GM19372 (cell line): Measurements from ENCODE around the gene TGFBR3L.
A peak's percentile ranks its signal among the peaks of the same experiment; 100 is the strongest.

ENCODE experiments used
- ATAC-seq: cut with Tn5 transposase; IDR thresholded peaks from one replicate; pipeline ENCODE4 v1.9.1; 2021; ENCODE audit warnings: mild to moderate bottlenecking, low read depth, moderate library complexity; ENCODE audit not compliant: unreplicated experiment

The TGFBR3L gene

DNA sequence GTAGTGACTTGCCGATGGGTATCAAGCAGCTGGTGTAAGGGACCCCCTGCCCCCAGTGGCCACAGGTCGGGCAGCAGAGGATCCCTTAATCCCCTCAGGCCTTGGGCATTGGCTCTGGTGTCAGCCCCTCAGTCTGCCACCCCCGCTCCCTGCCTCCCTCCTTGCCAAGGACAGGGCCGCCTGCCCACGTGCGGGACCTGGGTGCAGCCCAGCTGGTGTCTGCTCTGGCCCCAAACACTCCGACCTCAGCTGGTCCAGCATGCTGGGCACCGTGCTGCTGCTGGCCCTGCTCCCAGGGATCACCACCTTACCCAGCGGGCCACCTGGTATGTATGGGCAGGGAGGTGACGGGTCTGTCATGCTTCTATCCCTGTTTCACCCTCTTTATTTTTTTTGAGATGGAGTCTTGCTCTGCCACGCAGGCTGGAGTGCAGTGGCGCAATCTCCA, at the start of gene TGFBR3L:
TGFBR3L (plus strand) TSS at position 233 of the 448 bp plus-strand sequence.
- ATAC-seq = no peak

GRCh38 chr19:7865262-7865911, 49.2 kb upstream of the TGFBR3L start:
- ATAC-seq = no peak

GRCh38 chr19:7866399-7867091, 48.1 kb upstream of the TGFBR3L start:
- ATAC-seq = no peak

- ATAC-seq = no peak
These were observed 47.4 kb upstream of the TGFBR3L start for GRCh38 chr19:7867092-7867844.

DNA sequence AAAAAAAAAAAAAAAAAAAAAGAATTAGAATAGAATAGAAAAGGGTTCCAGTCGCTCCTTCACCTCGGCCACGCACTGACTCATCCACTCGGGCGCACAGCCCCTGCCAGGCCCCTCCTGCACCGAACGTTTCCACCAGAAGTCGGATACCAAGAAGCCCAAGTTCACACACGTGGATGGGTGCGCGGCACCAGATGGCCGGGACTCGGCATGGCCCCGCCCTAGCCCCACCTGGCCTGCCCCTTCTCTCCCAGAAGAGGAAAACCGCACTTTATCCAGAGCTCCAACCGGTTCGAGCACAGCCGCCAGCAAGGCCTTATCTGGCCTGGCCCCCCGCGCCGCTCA, 46.3 kb upstream of the TGFBR3L start:
- no peak for ATAC-seq

- ATAC-seq = peak; percentile 60
These were observed 45.8 kb upstream of the TGFBR3L start for GRCh38 chr19:7868671-7869452.

GRCh38 chr19:7869453-7869909, 45.1 kb upstream of the TGFBR3L start:
- ATAC-seq = peak; percentile 45

DNA sequence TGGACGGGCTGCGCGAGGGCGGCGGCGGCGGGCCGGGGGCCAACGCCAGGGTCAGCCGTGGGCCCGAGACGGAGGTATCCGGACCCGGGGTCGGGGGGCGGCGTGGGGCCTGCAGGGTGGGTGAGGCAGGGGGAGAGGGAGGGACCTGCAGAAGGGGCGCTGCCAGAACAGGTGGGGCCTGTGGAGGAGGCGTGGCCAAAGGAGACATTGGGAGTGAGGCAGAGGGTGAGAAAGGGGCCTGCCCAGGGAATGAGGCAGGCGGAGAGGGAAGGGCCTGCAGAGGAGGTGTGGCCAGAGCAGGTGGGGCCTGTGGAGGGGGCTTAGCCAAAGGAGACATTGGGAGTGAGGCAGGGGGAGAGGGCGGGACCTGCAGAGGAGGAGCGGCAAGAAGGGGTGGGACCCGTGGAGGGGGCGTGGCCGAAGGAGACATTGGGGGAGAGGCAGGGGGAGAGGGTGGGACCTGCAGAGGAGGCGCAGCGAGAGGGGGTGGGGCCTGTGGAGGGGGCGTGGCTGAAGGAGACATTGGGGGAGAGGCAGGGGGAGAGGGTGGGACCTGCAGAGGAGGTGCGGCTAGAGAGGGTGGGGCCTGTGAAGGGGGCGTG, 44.6 kb upstream of the TGFBR3L start:
- no peak for ATAC-seq

- ATAC-seq = no peak
These were observed 43.8 kb upstream of the TGFBR3L start for GRCh38 chr19:7870571-7871436.

DNA sequence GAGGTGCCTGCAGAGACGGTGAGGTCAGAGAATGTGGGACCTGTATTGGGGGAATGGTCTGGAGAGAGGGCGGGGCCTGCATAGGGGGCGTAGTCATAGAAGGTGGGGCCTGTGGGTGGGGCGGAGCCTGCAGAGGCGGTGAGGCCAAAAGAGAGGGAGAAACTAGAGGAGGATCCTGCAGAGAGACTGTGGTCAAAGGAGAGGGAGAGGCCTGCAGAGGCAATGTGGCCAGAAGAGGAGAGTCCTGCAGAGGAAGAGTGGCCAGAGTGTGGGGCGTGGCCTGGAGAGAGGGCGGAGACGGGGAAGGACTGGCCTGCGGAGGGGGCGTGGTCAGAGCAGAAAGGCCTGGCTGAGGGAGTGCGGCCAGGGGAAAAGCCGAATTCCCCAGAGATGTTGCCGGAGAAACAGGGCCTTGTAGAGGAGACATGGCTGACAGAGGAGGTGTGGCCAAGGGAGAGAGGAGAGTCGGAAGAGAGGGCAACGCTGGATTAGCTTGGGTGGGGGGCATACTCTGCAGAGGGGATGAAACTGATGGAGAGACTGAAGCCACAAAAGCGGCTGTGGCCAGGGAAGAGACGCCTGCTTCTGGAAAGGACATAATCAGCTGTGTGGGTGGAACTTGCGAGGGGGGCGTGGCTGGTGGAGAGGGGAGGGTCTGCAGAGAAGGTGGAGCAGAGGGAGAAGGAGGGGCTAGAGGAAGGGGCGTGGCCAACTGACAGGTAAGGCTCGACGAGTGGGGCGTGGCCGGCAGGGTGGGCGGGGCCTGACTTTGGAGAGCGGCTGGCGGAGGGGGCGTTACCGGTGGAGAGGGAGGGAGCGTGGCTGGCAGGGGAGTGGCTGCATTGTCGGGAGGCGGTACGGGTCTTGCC, 43.0 kb upstream of the TGFBR3L start:
- no peak for ATAC-seq

- no peak for ATAC-seq
These were observed 42.1 kb upstream of the TGFBR3L start for GRCh38 chr19:7872306-7873204.

GRCh38 chr19:7873304-7874075, 41.1 kb upstream of the TGFBR3L start:
- no peak for ATAC-seq

GRCh38 chr19:7874076-7874896, 40.3 kb upstream of the TGFBR3L start, which contains the start of gene PRR36:
Gene PRR36, minus strand, starts transcription at chr19:7874390. Its CDS starts 701 bp downstream, at chr19:7873689.
- no peak for ATAC-seq

DNA sequence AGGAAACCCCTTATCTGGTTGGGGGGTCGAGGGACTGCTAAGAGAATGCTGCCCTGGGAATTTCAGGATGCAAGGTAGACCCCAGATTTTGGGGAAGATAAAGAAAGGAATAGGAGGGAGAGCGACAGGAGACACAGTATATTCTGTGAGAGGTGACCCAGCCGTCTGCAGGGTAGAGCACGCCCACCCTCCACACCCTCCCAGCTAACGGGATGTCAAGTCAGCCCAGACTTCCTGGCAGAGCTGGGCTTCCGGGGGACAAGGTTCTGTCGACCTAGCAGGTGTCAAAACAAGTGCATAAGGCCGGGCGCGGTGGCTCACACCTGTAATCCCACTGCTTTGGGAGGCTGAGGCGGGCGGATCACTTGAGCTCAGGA, 39.7 kb upstream of the TGFBR3L start:
- ATAC-seq = no peak

GRCh38 chr19:7877249-7877836, 37.3 kb upstream of the TGFBR3L start:
- no peak for ATAC-seq
